ENCODE measurements around the gene RRP12.
"Not testable (repeated sequence)": the region's sequence is repeated elsewhere in the genome, so short reads cannot be mapped to it uniquely, and the experiment has no call there.

Gene RRP12

DNA sequence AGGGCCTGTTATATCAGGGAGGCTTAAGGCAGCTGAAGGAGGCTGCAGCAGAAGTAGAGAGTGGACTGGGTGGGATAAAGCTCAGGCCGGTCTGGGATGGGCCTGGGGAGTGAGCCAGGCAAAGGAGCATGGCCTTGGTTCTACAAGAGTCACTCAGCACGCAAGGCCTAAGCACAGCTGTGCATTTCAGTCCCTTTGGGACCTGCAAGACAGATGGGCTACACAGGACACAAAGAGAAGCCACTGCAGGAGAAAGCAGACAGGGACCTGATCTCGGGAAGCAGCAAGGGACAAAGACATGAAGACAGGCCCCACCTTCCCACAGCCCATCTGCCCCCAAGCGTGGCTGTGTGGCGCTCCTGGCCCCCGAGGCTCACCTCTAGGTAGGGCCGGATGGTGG is 29.4 kb downstream of the RRP12 start:
- DNase-seq (ENCODE audit: low read depth in 2 of 2) = no peak

DNA sequence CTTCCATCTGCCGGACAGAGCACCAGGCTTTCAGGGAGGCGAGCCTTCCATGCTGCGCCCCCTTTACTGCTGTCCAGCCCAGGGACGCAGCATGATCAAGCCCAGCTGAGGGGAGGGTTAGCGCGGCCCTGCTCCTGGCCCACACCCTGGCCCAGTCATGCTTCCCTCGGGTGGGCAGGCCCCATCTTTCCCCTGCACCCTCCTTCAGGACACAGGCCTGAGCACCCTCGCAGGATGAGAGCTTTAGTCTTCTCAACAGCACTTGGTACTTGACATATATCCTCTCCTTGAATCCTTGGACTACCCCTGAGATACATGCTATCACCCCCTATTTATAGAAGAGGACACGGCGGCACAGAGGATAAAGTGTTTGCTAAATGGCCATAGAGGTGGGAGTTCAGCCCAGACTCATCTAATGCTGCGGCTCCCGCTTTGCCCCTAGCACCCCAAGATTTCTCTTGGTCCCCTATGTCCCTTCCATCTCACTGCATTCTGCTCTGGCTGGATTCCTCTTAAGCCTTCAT is 34.0 kb downstream of the RRP12 start:
- DNase-seq (ENCODE audit: low read depth in 2 of 2) = no peak

GRCh38 chr10:97366572-97366971 is 34.6 kb downstream of the RRP12 start:
- no peak for DNase-seq (ENCODE audit: low read depth in 2 of 2)

DNA sequence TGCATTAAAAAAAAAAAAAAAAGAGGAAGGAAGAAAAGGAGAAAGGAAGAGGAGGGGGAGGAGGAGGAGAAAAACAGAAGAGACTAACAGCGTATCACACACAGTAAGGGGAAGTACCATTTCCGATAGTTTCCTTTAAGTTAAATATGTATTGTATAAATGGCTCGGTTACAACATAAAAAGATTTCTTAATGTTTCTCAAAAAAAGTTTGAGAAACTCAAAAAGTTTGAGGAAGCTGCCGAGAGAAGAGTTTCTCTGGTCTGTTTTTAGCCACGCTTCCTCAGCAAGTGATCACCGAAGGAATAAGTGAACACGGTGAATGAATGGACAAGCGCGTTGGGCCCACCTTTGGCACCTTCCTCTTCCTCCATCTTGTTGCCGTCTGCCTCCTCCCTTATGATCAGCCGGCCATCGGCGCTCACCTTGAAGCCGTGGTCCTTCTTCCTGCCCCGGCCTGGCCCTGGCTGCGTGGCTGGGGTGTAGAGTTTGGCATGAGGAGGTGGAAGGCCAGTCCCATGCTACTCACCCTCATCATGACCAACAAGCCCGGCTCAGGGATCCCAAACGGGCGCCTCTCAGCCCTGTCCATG is 35.3 kb downstream of the RRP12 start:
- DNase-seq (ENCODE audit: low read depth in 2 of 2) = no peak

DNA sequence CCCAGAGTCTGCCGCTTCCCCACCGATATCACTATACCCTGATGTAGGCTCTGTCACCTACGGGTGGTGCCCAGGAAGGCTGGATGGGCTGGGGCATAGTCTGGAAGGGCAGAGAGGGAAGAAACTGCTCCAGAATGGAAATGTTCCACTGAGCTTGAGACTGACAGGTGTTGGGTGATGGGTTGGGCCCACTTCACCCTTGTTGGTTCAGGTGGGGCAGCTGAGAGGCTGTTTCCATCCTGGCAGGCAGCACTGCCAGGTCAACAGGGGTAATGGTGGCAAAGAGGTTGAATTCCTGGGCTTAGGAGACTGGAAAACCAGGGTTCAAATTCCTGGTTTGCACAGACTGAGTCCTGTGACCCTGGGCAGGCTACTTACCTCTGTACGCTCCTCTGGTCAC is 38.1 kb downstream of the RRP12 start:
- DNase-seq (ENCODE audit: low read depth in 2 of 2) = no peak

DNA sequence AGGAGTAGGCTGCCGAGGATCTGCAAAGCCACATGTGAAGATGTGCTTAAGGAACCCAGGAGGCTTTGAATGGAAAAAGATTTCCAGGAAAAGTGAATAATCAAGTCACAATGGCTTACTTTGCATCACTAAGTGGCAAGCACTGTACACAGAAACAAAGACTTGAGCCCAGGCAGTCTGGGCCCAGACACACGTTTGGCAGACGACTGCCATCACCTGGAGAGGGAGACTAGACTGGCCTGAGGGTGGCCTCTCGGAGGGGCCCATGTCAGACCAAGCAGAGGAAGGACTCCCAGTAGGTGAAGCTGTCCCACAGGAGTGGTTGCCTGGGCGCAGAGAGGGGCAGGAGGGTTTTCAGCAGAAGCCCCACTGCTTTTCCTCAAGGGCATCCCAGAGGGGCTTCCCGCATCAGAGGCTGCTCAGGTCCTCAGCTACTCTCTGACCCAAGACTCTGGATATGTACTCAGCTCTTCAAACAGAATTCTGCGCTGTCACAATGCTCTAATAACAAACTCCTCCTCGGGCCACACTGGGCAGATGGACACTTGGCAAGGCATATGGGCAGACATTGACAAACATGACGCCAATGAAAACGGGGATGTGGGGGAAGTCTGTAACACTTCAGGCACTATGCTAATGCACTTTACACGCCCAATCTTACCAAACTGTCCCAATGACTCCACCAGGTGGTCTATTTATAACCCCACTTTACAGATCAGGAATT is 38.7 kb downstream of the RRP12 start:
- no peak for DNase-seq (ENCODE audit: low read depth in 2 of 2)

GRCh38 chr10:97361537-97361901 is 39.6 kb downstream of the RRP12 start:
- DNase-seq (ENCODE audit: low read depth in 2 of 2) = no peak

DNA sequence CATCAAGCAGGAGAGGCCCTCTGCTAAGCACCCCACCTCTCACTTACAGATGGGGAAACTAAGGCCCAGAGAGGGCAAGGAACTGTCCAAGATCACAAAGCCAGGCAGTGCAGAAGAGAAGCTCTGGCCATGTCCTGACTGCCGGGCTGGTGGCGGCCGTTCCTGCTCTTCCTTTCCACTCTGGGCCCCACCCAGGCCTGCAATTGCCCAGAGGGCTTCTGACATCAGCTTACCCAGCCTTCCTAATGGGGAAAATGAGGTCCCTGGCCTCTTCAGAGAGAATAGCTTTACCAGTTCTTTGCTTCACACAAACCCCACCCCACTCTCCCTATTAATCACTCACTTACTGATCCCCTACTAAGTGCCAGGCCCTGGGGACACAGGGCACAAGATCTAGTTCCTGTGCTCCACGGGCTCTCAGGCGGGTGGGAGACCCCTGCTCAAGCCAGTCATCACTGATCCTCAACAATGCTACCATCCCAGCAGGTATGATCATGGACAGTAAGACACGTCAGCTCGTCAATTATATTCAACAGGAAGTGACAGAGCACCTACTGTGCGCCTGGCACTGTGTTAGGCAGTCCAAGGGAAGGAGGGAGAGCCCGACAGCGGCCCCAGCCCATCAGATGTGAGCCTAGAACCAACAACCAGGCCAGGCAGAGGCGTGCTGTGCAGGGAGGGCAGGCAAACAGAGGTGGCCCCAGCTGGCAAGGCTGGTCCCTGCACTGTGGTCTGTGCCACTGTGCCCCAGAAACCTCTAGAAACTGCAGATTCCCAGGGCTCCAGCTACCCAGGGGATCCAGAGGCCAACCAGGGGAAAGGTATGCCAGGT is 40.2 kb downstream of the RRP12 start:
- no peak for DNase-seq (ENCODE audit: low read depth in 2 of 2)

DNA sequence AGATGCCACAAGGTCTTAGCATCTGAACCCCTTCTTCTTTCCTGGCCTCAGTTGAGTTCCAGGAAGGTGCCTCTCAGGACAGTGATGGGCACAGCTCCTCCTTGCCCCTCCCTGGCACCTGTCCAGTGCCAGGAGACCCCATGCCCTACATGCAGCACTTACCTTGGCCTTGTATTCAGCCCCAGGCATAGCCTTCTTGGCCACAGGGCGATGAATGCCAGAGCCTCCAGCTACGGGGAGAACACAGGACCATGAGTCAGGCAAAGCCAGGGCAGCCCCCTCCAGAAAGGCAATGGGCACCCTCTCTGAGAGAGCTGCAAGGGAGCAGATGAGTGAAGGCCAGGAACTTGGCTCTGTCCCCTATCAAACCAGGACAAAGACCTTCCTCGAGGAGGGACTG is 42.4 kb downstream of the RRP12 start:
- no peak for DNase-seq (ENCODE audit: low read depth in 2 of 2)

GRCh38 chr10:97358349-97358748 is 42.8 kb downstream of the RRP12 start:
- no peak for DNase-seq (ENCODE audit: low read depth in 2 of 2)

DNA sequence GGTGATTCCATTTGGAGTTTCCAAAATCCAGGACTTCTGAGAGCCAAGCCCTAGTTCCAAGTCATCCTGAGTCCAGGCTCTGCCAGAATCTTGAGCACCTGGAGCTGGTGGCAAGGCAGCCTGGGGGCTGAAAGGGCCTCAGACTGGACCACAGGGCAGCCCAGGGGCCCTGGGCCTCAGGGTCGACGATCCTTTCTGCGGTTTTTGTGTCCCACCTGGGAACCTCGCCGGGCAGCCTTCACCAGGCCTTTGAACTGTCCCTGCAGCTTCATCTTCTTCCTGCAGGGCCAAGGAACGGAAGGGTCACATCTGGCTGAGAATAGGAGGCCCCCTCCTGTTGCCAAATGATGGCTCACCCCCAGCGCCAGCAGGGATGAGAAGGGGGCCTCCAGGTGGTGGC is 44.2 kb downstream of the RRP12 start:
- no peak for DNase-seq (ENCODE audit: low read depth in 2 of 2)

- DNase-seq (ENCODE audit: low read depth in 2 of 2) = no peak
These were observed 44.7 kb downstream of the RRP12 start for GRCh38 chr10:97356318-97356914.

GRCh38 chr10:97355571-97355975 is 45.6 kb downstream of the RRP12 start:
- DNase-seq (ENCODE audit: low read depth in 2 of 2) = no peak

GRCh38 chr10:97353945-97354344 is 47.2 kb downstream of the RRP12 start:
- DNase-seq (ENCODE audit: low read depth in 2 of 2) = no peak

GRCh38 chr10:97349752-97350513 is 51.2 kb downstream of the RRP12 start:
- no peak for DNase-seq (ENCODE audit: low read depth in 2 of 2)

- no peak for DNase-seq (ENCODE audit: low read depth in 2 of 2)
These were observed 53.8 kb downstream of the RRP12 start for GRCh38 chr10:97347317-97347716.

GRCh38 chr10:97343664-97344063 is 57.5 kb downstream of the RRP12 start:
- not testable (repeated sequence) for DNase-seq (ENCODE audit: low read depth in 2 of 2)

GRCh38 chr10:97341416-97341815 is 59.7 kb downstream of the RRP12 start:
- no peak for DNase-seq (ENCODE audit: low read depth in 2 of 2)

DNA sequence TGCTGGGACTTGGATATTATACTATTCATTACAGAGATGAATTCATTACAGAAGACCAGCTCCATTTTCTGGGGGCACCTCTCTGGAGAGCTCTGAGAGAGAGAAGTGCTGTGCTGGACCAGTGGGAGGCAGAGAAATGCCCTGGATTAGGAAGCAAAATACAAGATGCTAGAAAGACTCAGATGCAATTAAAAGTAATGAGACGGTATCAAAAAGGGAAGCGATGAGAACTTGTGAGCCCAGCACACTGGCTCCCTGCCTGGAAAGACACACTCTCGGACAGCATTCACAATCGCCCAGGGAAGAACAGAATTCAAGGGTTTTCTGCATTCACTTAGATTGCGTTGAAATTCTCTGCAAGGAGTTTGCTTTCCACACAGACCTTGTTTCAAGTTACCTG is 63.1 kb downstream of the RRP12 start:
- DNase-seq (ENCODE audit: low read depth in 2 of 2) = no peak

DNA sequence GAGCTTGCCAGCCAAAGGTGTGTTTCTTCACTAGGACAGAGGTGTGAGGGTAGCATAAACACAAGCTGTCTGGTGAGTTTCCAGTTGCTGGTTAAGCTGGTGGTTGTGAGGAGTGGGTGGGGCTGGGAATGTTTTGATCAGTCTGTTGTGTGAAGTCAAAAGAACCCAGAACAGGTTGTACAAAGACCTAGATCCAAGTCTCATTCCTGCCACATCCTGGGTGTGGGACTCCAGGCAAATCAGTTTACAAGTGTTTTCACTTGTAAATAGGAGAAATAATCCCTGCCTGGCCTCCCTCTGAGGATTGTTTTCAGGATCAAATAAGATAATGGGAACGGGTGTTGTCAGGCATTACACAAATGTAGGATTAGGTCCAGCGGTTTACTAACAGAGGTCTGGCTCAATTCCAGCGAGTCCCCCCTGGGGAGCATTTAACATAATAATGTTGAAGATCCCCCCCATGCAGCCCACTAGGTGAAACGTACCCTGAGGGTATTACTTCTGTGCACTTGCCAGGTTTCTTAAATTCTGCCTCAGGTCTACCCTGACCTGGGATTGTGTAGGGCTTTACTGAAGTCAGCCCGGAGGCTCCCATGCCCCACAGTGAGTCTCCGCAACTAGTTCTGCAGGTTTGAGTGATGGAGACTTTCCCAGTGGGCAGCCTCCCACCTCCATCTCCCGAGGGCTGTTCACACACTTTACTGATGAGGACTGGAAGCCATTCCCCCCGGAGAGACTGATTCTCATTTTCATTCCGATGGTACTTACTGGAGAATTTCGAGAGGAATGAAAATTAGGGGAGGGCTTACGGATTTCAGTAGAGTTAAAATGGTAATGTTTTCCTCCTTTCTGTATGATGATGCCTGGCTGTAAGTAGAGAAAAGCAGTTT is 64.0 kb downstream of the RRP12 start:
- DNase-seq (ENCODE audit: low read depth in 2 of 2) = no peak

GRCh38 chr10:97336446-97336845 is 64.7 kb downstream of the RRP12 start:
- DNase-seq (ENCODE audit: low read depth in 2 of 2) = no peak
